ENCODE data around the gene HPSE2.

HPSE2 gene

GRCh38 chr10:98696516-98696915, 539.1 kb downstream of the HPSE2 start:
- no peak for DNase-seq (ENCODE audit: low read depth in 2 of 3, low spot score in 1 of 3)

DNA sequence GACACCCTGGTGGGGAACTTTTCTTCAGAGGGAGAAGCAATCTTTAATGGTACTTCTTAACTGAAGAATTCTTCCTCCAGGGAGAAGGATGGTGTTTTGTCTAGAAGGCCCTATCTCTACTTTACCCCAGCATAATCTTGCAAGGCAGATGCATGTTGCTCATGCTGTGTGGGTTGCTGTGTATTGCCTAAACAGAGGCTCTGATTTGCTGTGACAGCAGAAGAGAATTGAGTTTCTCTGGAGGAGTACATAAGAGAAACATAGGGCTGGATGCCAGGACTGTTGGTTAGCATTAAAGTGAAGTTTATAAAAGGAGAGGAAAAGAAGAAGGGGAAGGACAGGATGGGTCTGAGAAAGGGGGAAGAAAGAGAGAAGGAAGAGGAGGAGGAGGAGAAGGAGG, 540.8 kb downstream of the HPSE2 start:
- no peak for DNase-seq (ENCODE audit: low read depth in 2 of 3, low spot score in 1 of 3)

DNA sequence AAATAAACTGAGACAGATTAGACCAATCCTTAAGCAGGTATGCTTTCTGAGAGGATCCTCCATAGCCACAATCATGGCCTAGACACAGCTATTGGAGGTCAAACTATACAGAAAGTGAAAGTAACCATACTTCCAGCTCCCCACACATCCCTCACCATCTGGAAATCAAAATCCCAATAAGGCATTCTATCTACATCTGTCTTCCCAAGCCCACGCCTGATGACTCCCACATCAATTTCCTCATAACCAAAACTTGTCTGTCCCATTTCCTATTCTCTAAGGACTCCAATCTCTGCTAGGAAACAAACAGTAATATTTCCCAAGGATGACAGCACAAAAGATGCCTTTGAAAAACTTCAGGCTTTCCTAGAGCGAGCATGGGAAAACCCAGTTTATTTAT, 541.6 kb downstream of the HPSE2 start:
- no peak for DNase-seq (ENCODE audit: low read depth in 2 of 3, low spot score in 1 of 3)

DNA sequence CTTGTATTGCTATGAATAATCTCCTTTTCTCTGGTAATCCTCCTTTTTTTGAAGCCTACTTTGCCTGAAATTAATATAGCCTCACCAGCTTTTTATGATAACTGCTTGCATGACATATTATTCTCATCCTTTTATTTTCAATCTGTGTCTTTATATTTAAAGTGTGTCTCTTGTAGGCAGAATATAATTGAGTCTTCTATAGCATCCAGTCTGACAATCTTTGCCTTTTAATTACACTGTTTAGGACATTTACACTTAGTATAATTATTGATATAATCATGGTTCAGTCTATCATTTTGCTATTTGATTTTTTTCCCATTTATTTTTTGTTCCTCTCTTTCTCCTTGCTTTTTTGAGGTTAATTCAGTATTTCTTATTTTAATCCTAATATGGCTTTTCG, 548.0 kb downstream of the HPSE2 start:
- DNase-seq (ENCODE audit: low read depth in 2 of 3, low spot score in 1 of 3), result no peak

GRCh38 chr10:98684019-98684899, 551.4 kb downstream of the HPSE2 start:
- no peak for DNase-seq (ENCODE audit: low read depth in 2 of 3, low spot score in 1 of 3)

DNA sequence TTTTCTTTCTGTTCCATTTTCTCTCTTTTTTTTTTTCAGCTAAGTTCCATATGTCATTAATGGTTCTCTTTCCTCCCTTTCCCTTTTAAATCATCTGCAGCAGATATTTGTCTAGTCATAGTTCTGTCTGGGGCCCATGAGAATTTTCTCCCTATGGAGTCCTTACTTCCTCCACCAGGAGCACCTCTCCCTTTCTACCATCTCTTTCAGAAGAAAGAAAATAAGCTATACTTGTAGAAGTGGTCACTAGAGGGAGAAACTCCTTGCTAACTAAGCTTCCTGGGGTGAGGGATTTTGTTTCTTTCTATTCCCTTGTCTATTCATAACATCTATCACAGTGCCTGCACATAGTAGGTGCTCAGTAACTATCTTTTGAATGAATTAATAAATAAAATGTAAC, 558.8 kb downstream of the HPSE2 start:
- DNase-seq (ENCODE audit: low read depth in 2 of 3, low spot score in 1 of 3), result no peak

DNA sequence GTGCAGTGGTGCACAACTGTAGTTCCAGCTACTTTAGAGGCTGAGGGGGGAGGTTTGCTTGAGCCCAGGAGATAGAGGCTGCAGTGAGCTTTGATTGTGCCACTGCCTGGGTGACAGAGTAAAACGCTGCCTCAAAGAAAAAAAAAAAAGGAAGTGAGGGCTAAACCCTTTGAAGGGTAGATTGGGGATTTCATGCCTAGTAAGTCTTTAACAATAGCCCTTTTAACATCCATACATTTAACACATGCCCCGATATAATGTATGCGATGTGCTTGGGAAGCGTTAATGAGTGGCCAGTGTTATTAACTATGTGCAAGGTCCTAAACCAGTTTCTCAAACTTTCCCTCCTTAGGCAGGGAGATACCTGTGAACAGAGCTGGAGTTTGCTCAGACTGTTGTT, 559.8 kb downstream of the HPSE2 start:
- DNase-seq (ENCODE audit: low read depth in 2 of 3, low spot score in 1 of 3), result no peak

GRCh38 chr10:98673171-98673782, 562.4 kb downstream of the HPSE2 start:
- DNase-seq (ENCODE audit: low read depth in 2 of 3, low spot score in 1 of 3), result no peak

- DNase-seq (ENCODE audit: low read depth in 2 of 3, low spot score in 1 of 3), result no peak
Observed at GRCh38 chr10:98667081-98667480, 568.6 kb downstream of the HPSE2 start.

GRCh38 chr10:98666276-98666675, 569.4 kb downstream of the HPSE2 start:
- DNase-seq (ENCODE audit: low read depth in 2 of 3, low spot score in 1 of 3), result no peak

- peak in 2 of 3 donors; percentile 8 to 41 for DNase-seq (ENCODE audit: low read depth in 2 of 3, low spot score in 1 of 3)
Observed at GRCh38 chr10:98664329-98665042, 571.2 kb downstream of the HPSE2 start.

DNA sequence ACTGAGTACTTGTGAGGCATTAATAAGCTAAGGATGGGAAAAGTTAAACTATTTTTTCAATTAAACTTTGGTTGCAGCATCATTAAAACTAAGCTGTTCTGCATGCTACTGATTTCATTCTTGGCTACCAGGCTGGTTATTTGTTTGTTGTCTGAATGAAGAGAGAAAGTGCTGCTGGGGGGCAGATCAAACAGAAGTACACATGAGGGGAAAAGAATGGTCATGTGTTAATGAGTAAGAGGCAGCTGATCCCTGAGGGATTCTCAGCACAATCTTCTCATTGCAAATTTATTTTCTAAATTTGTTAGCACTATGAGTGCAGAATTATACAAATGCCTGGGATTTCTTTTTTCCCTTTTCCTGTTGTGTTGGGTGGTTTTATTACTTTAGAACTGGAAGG, 575.7 kb downstream of the HPSE2 start:
- DNase-seq (ENCODE audit: low read depth in 2 of 3, low spot score in 1 of 3), result no peak

- DNase-seq (ENCODE audit: low read depth in 2 of 3, low spot score in 1 of 3), result no peak
Observed at GRCh38 chr10:98655492-98655891, 580.2 kb downstream of the HPSE2 start.

GRCh38 chr10:98649170-98649569, 586.5 kb downstream of the HPSE2 start:
- no peak for DNase-seq (ENCODE audit: low read depth in 2 of 3, low spot score in 1 of 3)

- DNase-seq (ENCODE audit: low read depth in 2 of 3, low spot score in 1 of 3), result no peak
Observed at GRCh38 chr10:98646998-98647917, 588.4 kb downstream of the HPSE2 start.

DNA sequence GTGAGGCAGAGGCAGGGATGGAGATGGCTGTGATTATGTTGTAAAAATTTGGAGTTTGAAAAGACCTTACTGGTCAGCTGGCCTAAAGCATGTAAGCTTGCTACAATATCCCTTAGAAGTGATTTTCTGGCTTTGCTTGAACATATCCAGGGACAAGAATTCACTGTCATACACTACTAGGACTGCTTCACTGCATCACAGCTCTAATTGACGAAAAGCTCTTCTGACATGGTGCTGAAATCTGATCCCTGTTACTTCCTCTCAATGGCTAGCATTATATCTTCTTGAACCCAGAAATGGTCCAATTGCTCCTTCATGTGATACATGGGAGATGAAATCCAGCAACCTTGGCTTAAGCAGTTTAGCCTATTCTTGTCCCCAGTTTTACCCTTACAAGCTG, 591.2 kb downstream of the HPSE2 start:
- no peak for DNase-seq (ENCODE audit: low read depth in 2 of 3, low spot score in 1 of 3)

- no peak for DNase-seq (ENCODE audit: low read depth in 2 of 3, low spot score in 1 of 3)
Observed at GRCh38 chr10:98642281-98642680, 593.4 kb downstream of the HPSE2 start.

DNA sequence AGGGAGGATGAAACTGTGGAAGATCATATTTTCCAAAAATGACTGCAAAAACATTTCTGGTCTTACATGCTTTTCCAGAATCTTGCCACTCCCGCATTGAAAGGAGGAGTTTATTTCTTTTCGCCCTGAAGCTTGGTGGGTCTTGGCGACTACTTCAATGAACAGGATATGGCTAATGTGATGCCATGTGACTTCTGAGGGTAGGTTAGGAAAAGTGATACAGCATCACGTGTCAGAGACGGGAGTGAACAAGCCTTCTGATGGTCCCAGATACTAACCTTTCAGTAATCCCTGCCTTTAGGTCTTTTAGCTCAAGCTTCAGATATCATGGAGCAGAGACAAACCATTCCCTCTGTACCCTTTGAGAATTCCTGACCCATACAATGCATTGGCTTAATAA, 596.7 kb downstream of the HPSE2 start:
- DNase-seq (ENCODE audit: low read depth in 2 of 3, low spot score in 1 of 3), result no peak

- no peak for DNase-seq (ENCODE audit: low read depth in 2 of 3, low spot score in 1 of 3)
Observed at GRCh38 chr10:98636921-98637329, 598.7 kb downstream of the HPSE2 start.

- no peak for DNase-seq (ENCODE audit: low read depth in 2 of 3, low spot score in 1 of 3)
Observed at GRCh38 chr10:98632456-98633150, 603.0 kb downstream of the HPSE2 start.

All from stimulated activated CD4-positive, alpha-beta T cell treated with anti-CD3 and anti-CD28 coated beads, Interleukin-12 subunit alpha, Interleukin-12 subunit beta, amount 100 ng/mL, for 48 hours (primary cell).